HG03039 (cell line): ENCODE results near the gene ANKRD37.
"Not testable (repeated sequence)": the region's sequence is repeated elsewhere in the genome, so short reads cannot be mapped to it uniquely, and the experiment has no call there.

Source experiments
- ATAC-seq: cut with Tn5 transposase; IDR thresholded peaks from one replicate; pipeline ENCODE4 v1.9.1; 2021; ENCODE audit warnings: mild to moderate bottlenecking, moderate library complexity; ENCODE audit not compliant: unreplicated experiment

Gene ANKRD37

DNA sequence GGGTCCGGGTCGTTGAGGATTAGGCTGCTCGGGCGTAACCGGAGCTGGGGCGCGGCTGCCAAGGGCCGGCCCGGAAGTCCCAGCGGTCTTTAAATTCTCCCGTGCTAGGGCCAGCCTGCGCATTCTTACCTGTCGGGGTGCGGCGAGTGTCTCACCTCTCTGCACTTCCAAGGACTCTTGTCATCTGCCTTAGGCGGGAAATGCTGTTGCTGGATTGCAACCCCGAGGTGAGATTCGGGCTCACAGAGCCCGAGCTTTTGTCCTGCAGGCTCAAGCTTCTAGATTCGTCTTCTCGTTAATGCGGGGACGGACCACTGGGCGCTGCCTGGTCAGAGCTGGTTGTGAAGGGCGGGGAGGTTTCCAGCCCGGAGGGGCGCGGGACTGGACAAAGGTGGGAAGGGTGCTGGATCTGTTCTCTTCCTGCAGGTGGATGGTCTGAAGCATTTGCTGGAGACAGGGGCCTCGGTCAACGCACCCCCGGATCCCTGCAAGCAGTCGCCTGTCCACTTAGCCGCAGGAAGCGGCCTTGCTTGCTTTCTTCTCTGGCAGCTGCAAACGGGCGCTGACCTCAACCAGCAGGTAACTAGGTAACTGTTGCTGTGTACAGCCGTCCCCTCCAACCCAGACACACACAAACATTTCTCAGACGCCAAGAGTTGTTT is at the start of gene ANKRD37:
Gene ANKRD37 (plus strand): TSS at position 118 of the 662 bp plus-strand sequence. CDS start 83 bp downstream, at position 201.
- no peak for ATAC-seq

DNA sequence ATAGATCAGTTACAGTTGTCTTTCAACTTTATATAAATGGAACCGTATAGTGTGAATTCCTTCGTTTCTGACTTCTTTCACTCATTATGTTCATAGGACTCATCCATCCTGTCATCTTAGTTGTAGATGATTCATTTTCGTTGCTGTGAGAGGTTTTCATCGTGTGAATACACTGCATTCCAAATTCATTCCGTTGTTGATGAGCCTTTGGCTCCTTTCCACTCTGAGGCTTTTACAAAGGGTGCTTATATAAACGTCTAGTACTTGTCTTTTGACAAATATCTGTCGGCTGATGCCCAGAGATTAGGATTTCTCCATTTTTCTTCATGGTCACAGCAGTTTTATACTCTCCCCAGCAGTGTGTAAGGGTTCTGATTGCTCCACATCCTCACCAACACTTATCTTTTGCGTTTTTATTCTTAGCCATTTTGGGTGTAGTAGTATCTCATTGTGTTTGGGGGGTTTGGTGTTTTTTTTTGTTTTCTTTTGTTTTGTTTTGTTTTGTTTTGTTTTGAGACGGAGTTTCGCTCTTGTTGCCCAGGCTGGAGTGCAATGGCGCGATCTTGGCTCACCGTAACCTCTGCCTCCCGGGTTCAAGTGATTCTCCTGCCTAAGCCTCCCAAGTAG is 49.6 kb upstream of the ANKRD37 start:
- ATAC-seq: no peak

GRCh38 chr4:185351691-185352090 is 45.0 kb upstream of the ANKRD37 start:
- ATAC-seq: no peak

DNA sequence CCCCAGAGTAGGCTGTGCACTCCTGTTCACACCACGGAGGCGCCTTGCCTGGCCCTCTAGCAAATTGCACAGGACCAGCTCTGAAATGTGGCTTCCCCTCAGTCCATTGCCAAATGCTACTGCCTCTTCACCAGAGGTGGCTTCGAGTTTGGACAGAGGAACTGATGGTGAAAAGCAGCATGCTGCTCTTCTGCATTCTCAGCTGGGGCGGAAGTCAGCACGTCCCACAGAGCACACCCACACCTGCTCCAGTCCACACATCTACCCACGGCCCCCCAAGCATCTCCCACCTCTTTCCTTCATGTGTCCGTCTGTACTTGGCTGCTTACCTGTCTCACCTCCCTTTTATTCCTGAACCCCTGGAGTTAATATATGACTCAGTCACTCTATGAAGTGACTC is 44.4 kb upstream of the ANKRD37 start:
- no peak for ATAC-seq

- ATAC-seq: no peak
Measured at GRCh38 chr4:185352741-185353140, 43.9 kb upstream of the ANKRD37 start.

DNA sequence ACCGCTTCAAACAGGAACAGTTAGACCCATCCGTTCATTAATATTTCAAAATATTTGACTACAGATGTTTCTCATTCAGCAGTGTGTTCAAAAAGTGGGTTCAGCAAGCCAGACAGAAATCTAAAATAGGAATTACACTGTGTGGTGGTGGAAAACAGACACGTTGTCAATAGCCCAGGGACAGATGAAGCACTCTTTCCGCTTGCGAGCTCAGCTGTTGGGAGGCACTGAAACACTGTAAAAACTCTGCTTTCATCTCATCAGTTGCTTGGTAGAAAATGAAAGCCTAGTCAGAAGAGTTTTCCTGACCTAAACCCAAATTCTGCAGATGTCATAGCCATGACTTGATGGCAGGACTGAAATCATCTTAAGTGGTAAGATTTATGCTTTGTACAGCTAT is 39.4 kb upstream of the ANKRD37 start:
- no peak for ATAC-seq

DNA sequence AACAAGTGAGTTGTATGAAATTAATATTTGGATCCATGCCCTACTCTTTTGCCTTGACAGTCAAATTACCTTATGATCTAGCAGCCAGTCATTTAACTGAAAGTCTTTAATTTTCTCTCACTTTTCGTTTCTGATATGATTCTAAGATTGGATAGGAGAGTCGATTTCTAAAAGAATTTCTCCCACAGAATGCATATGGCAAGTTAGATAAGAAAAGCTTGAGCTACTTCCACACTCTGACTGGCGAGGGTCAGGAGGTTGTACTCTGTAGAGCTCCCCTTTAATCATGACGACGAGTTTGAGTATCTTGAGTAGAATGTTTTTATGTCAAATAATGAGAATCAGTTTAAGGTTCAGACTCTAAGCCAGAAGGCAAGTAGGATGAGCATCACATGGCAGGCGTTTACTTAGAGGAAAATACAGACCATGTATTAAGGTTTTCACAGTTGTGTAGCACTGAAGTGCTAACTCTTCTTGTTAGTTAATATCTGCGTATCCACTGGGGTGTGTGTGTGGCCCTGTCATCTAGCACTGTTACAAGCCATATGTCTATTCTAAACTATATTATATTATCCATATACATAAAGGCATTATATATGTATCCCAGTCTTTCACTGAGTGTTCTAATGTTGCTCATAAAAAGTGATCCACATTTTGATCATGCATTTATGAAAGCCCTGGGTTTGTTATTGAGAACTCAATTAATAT is 38.8 kb upstream of the ANKRD37 start:
- ATAC-seq: no peak

DNA sequence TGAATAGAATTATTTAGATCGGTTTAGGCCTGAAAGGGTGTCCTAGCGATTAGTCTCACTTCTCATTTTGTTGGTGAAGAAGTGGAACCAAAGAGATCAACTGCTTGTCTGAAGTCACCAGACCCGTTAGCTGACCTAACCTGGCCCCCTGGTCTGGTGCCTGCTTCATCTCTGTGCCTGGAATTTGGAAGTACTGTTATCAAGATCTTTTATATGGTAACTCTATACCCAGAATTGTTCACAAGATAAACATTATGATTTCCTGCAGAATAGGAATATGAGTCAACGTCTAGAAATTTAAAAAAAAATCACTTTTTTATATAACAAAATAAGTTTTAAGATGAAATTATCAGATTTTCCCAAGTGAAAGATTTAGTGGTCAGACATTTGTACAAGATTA is 38.1 kb upstream of the ANKRD37 start:
- no peak for ATAC-seq

DNA sequence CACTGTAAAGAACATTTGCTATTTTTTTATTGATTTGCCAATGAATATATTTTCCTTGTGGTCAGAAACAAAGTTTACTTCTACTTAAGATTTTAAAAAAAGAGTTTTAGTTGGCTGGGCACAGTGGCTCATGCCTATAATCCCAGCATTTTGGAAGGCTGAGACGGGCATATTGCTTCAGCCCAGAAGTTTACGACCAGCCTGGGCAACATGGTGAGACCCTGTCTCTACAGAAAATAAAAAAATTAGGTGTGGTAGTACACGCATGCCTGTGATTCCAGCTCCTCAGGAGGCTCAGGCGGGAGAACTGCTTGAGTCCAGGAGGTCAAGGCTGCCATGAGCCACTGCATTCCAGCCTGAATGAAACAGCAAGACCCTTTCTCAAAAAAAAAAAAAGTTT is 37.7 kb upstream of the ANKRD37 start:
- ATAC-seq: no peak

DNA sequence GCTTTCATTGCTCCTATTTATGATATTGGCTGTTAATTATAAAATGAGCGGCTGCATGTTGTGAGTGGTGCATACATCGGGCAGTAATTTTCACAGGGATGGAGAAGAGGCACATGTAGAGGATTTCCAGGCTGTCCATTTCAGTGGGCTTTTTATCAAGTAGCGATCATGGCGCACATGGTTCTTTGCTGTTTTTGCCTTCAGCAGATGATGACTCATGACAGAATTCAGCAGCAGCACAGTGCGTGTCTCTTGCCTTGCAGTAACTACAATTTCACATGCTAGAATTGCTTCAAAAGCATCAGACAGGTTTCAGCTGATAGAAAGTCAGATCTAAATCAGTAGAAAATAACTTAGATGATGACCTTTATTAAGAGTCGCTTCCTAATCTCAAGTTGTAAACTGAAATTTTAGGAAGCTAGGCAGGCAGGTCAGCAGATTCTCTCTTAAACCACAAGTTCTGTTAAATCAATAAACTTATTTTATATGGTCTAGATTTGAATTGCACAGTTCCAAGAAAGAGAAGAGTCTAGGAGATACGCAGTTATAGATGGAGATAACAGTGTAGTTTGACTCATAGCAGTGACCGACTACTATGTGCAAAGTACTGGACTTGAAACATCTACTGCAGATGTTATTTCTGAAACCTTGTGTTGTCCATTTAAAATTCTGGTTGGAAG is 36.7 kb upstream of the ANKRD37 start:
- no peak for ATAC-seq

- ATAC-seq: no peak
Measured at GRCh38 chr4:185361872-185362271, 34.8 kb upstream of the ANKRD37 start.

DNA sequence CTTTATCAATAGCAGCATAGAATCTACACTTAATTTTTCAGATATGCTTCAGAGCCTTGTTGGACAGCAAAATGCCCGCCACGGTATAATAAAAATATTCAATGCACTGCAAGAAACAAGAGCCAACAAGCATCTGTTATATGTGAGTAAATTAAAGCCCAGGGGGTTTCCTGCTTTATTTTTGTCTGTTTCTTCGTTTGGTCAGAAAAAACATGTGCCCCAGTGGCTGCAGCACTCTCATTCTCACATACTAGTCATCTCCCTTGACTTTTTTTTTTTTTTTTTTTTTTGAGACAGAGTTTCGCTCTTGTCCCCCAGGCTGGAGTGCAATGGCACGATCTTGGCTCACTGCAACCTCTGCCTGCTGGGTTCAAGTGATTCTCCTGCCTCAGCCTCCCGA is 34.1 kb upstream of the ANKRD37 start:
- ATAC-seq: not testable (repeated sequence)

DNA sequence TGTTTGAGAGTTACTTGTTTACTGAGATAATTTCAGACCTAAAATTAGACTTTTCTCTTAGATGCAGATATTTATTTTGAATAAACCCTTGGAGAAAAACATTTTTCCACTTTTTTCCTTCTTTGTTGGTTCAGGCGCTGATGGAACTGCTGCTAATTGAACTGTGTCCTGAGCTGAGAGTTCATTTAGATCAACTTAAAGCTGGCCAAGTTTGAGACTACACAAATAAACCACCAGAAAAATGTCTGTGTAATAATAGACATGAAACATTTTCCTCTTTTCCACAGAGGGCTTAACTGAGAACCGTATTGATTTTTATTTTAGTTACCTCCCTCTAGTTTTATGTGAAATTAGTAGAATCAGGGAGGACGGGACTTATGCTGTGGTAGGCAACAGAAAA is 33.4 kb upstream of the ANKRD37 start:
- no peak for ATAC-seq

GRCh38 chr4:185364886-185365285 is 31.8 kb upstream of the ANKRD37 start:
- no peak for ATAC-seq

GRCh38 chr4:185369731-185370130 is 26.9 kb upstream of the ANKRD37 start:
- ATAC-seq: no peak

DNA sequence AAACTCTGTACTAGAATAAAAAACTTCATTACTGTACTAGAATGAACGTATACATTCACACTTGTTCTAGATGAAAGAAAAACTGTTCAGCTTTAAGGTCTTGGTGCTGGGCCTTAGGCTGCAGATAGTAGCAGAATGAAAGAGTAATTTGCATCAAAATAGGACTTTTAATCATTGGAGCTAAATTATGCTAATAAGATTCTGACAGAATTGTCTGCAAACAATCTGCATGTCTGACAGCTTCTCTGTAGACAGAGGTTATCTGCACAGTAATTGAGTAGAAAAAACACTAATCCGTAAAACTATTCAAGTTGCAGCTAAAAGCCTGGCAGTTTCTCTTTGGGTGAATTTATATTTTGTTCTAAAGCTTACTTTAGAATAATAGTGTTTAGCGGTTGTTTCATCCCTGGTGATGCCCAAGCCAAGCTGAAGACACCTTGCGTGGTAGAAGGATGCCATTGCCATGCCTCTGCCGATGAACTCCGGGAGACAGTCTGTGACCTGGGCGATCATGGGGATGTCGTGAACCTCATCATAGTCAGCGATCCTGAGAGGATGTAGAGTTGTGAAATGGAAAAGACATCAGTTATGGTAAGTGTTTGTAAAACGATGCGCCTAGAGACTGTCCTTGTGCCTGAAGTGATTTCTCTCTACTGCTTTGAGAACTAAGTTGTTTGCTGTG is 26.2 kb upstream of the ANKRD37 start:
- ATAC-seq: no peak

DNA sequence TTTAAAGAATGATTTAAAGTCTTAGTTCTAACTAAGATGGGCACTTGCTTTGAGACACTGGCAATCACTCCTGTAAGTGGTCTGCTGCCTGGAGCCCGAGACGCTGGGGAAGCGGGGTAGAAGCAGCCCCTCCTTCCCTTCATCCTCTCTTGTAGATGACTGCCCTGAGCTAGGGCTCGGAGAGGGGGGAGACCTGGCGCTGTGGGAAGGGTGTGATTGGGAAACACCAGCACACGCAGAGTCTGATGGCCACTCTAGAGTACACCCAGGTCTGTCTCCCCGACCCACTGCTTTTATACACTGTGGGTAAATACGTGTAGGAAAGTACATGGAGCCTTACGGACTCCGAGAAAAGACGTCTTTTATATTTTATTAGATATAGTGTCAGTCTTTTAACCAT is 24.9 kb upstream of the ANKRD37 start:
- ATAC-seq: no peak

DNA sequence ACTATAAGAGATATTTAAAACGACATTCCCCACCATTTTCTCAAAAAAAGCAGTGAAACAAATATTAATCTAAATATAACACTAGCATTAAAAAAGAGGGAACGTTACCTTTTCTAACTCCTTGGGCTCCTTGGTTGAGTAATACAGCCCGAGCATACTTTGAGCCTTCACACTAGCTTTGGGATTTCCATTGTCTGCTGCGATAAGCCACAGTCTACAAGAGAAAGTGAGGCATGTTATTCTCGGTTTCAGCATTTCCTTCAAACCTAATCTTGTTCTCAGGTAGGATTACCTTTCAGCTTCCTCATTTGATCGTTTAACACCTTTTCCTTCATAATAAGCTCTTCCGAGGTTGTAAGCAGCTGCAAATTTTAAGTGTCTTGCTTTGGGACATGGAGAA is 22.6 kb upstream of the ANKRD37 start:
- ATAC-seq: no peak

DNA sequence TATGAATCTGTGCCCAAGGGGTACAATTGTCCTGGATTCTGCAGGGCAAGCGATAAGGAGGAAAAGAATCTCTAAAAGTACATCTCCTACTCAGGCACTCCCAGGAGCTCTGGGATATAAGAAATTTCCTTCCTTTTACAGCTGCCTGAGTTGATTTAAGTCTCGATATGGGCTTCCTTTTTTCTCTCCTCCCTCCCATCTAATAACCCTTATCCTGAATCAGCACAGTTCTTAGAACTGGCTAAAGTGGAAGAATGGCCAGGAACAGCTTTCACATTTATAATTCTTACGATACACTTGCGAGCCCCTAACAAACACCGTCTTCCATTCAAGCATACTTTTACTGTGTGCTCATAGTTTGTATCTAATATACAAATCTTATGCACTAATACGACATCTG is 22.1 kb upstream of the ANKRD37 start:
- no peak for ATAC-seq

DNA sequence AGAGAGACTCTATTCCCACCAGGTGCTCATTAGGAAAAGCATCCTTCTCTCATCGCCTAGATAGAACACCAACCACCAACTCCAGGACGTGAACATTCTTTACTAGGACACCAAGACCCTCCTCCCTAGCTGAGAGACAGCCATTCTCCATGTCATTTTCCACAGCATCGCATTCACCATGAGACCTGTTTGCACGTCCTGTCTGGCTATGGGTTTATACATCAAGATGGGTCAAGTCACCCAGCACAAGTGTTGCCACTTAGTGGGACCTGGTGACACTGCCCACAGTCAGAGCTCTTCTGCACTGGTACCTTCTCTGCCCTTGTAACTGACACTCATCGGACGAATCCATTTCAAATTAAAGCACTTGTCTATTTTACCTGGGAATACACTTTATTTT is 18.4 kb upstream of the ANKRD37 start:
- ATAC-seq: no peak
